HepG2 (cell line): ENCODE results near the gene TOR4A. TPM values are rescaled to one million over a fixed set of nuclear protein-coding genes. Genes with fewer than 3 reads are reported as not detected.

Experiments used
- CBX5 ChIP-seq: sonication (generic); formaldehyde crosslinking; IDR thresholded peaks from 2 replicates; pipeline ENCODE4 v1.4.0; 2020; ENCODE audit warnings: missing genetic modification reagents, borderline replicate concordance
- FOXJ3 ChIP-seq: sonication (generic); formaldehyde crosslinking; IDR thresholded peaks from 2 replicates; pipeline ENCODE4 v1.4.0; 2020; ENCODE audit warnings: missing genetic modification reagents, mild to moderate bottlenecking, borderline replicate concordance
- IRX3 ChIP-seq: sonication (generic); formaldehyde crosslinking; IDR thresholded peaks from 2 replicates; pipeline ENCODE4 v1.8.1; 2023; ENCODE audit warnings: mild to moderate bottlenecking, low read depth, missing genetic modification reagents, borderline replicate concordance
- KAT7 ChIP-seq: IDR thresholded peaks from 2 replicates; pipeline ENCODE4 v1.6.1; 2018; ENCODE audit warnings: borderline replicate concordance, missing compliant biosample characterization
- MLXIP ChIP-seq: sonication (generic); formaldehyde crosslinking; IDR thresholded peaks from 2 replicates; pipeline ENCODE4 v1.9.0; 2021; ENCODE audit warnings: missing genetic modification reagents, borderline replicate concordance
- MNT ChIP-seq: fragments of 450-650 bp; IDR thresholded peaks from 2 replicates; pipeline ENCODE4 v1.6.1; 2016
- SNAI1 ChIP-seq: sonication (generic); formaldehyde crosslinking; IDR thresholded peaks from 2 replicates; pipeline ENCODE4 v1.5.0; 2020; ENCODE audit warnings: mild to moderate bottlenecking, missing genetic modification reagents, borderline replicate concordance
- ZBTB40 ChIP-seq, 2 experiments: fragments of 450-650 bp in 1 of 2; sonication (generic) in 1 of 2; formaldehyde crosslinking in 1 of 2; IDR thresholded peaks; 2 replicates each; pipeline versions ENCODE4 v1.6.1 to v1.8.0; 2016 to 2022; ENCODE audit warnings: antibody characterized with exemption in 1 of 2, mild to moderate bottlenecking in 1 of 2, missing genetic modification reagents in 1 of 2
- ZNF224 ChIP-seq: sonication (generic); formaldehyde crosslinking; IDR thresholded peaks from 2 replicates; pipeline ENCODE4 v1.5.0; 2020; ENCODE audit warnings: mild to moderate bottlenecking, missing genetic modification reagents
- ZNF329 ChIP-seq: sonication (generic); formaldehyde crosslinking; IDR thresholded peaks from 2 replicates; pipeline ENCODE4 v1.9.0; 2021; ENCODE audit warnings: low read depth, mild to moderate bottlenecking, missing genetic modification reagents
- ZNF441 ChIP-seq: sonication (generic); formaldehyde crosslinking; IDR thresholded peaks from 2 replicates; pipeline ENCODE4 v1.7.0; 2021; ENCODE audit warnings: missing genetic modification reagents, borderline replicate concordance
- ZNF598 ChIP-seq: sonication (generic); formaldehyde crosslinking; IDR thresholded peaks from 2 replicates; pipeline ENCODE4 v1.5.1; 2020; ENCODE audit warnings: mild to moderate bottlenecking, missing genetic modification reagents, borderline replicate concordance
- ZNF607 ChIP-seq: sonication (generic); formaldehyde crosslinking; IDR thresholded peaks from 2 replicates; pipeline ENCODE4 v1.5.1; 2020; ENCODE audit warnings: missing genetic modification reagents, mild to moderate bottlenecking, borderline replicate concordance
- ZNF841 ChIP-seq: sonication (generic); formaldehyde crosslinking; IDR thresholded peaks from 2 replicates; pipeline ENCODE4 v1.8.1; 2023; ENCODE audit warnings: missing genetic modification reagents, borderline replicate concordance
- polyA plus RNA-seq, 8 experiments: library from polyadenylated mRNA; depleted of rRNA in 3 of 8; stranded (reverse) in 7 of 8; unstranded in 1 of 8; fragments of >200 nt; fragmentation: Illumina TruSeq in 4 of 8; extraction: Trizol in 4 of 8; gene quantifications; 2 replicates each; pipeline versions ENCODE4 v1.2.1 to v1.2.3, GENCODE V29; 2011 to 2016; ENCODE audit warnings: low read depth in 4 of 8, missing spikeins in 1 of 8, mixed read lengths in 1 of 8; ENCODE audit not compliant: insufficient read depth in 1 of 8
- total RNA-seq, 5 experiments: library from RNA; depleted of rRNA; stranded (reverse); fragments of >200 nt; fragmentation: Illumina TruSeq; extraction: Trizol; gene quantifications; 2 replicates each; pipeline ENCODE4 v1.2.3, GENCODE V29; 2016; ENCODE audit warnings: low read depth in 1 of 5

The TOR4A gene
- total and polyA plus RNA-seq, 2 of the 13 experiments (the other 11 are each of a cell fraction or from before 2014, with no cell fraction given) = 11.1 to 14.2 TPM

DNA sequence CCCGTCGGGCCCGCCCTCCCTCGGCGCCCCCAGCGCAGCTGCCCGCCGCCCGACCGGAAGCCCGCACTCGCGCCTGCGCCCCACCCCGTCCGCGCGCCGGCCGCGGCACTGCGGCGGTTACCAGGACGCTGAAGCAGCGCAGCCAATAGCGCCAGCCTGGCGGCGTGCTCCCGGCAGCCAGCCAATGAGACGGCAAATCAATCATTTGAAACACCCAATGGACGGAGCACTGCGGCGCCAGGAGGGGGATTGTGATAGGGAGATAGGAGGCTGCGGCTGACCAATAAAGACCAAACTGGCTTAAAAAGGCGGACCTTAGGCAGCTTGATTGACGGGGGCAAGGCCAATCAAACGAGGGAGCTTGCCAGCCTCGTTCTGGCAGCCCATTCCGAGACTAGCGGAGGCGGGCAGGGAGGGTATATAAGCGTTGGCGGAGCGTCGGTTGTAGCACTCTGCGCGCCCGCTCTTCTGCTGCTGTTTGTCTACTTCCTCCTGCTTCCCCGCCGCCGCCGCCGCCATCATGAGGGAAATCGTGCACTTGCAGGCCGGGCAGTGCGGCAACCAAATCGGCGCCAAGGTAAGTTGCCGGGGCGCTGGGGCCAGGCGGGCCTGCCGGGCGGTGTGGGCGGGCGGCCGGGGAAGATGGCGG lies 36.6 kb upstream of the TOR4A start, which contains the start of gene TUBB4B (continued):
- TF ChIP-seq ZBTB40 (IDR thresholded peaks at IDR 0.05) (no peak), ZBTB40 (CRISPR knock-in tag; IDR thresholded peaks at IDR 0.05) (peak; percentile 33; the same call in 1 of the 2 replicates), ZNF224 (CRISPR knock-in tag) (peak; percentile 59; the same call in 1 of the 2 replicates), IRX3 (peak; percentile 88; the same call in 1 of the 2 replicates), ZNF841 (CRISPR knock-in tag) (peak; percentile 22; the same call in 1 of the 2 replicates), SNAI1 (CRISPR knock-in tag) (peak; percentile 11; the same call in 1 of the 2 replicates), ZNF329 (CRISPR knock-in tag) (peak; percentile 73; the same call in 1 of the 2 replicates), FOXJ3 (CRISPR knock-in tag) (no peak), ZNF598 (CRISPR knock-in tag) (0 out of 2 replicates have a peak, but pooled peaks have one; percentile 19), CBX5 (CRISPR knock-in tag) (peak; percentile 79; the same call in 1 of the 2 replicates), MLXIP (peak; percentile 20; the same call in 1 of the 2 replicates), ZNF607 (CRISPR knock-in tag) (peak; percentile 93), KAT7 (CRISPR knock-in tag) (0 out of 2 replicates have a peak, but pooled peaks have one; percentile 30), MNT (peak; percentile 11; the same call in 1 of the 2 replicates), ZNF441 (CRISPR knock-in tag) (0 out of 2 replicates have a peak, but pooled peaks have one; percentile 56)
